ENCODE data around the gene ATP6V1G3.

ATP6V1G3 gene

GRCh38 chr1:198492872-198493271 lies 47.6 kb downstream of the ATP6V1G3 start:
- ATAC-seq = peak; percentile 72
- TF ChIP-seq ZNF565 (CRISPR knock-in tag; conservative IDR thresholded peaks at IDR 0.05; ENCODE audit: low read depth) (no peak), OSR1 (CRISPR knock-in tag; IDR thresholded peaks at IDR 0.05) (0 out of 2 replicates have a peak, but pooled peaks have one; percentile 44), CREB5 (CRISPR knock-in tag; IDR thresholded peaks at IDR 0.05; ENCODE audit: low read depth) (no peak), TOX (CRISPR knock-in tag; IDR thresholded peaks at IDR 0.05; ENCODE audit: borderline replicate concordance) (peak; percentile 99), SNAI2 (CRISPR knock-in tag; IDR thresholded peaks at IDR 0.05) (no peak), TCF4 (CRISPR knock-in tag; IDR thresholded peaks at IDR 0.05; ENCODE audit: borderline replicate concordance) (no peak), ESRRG (CRISPR knock-in tag; IDR thresholded peaks at IDR 0.05) (no peak), ZNF70 (CRISPR knock-in tag; IDR thresholded peaks at IDR 0.05) (no peak), ZC3H10 (CRISPR knock-in tag; IDR thresholded peaks at IDR 0.05) (peak; percentile 86; the same call in 1 of the 2 replicates), ZFP3 (CRISPR knock-in tag; IDR thresholded peaks at IDR 0.05) (no peak), RARB (CRISPR knock-in tag; IDR thresholded peaks at IDR 0.05) (peak; percentile 82; the same call in 1 of the 2 replicates), ZNF8 (CRISPR knock-in tag; IDR thresholded peaks at IDR 0.05) (no peak), ISL1 (CRISPR knock-in tag; IDR thresholded peaks at IDR 0.05) (no peak), POU6F1 (CRISPR knock-in tag; IDR thresholded peaks at IDR 0.05; ENCODE audit: borderline replicate concordance, low read depth) (peak; percentile 91; the same call in 1 of the 2 replicates), ARNTL (CRISPR knock-in tag; IDR thresholded peaks at IDR 0.05; ENCODE audit: borderline replicate concordance, low read depth) (no peak)

GRCh38 chr1:198491596-198491995 lies 48.9 kb downstream of the ATP6V1G3 start:
- TF ChIP-seq ZFP30 (CRISPR knock-in tag; IDR thresholded peaks at IDR 0.05) (no peak), CREB5 (CRISPR knock-in tag; IDR thresholded peaks at IDR 0.05; ENCODE audit: low read depth) (no peak), ZNF70 (CRISPR knock-in tag; IDR thresholded peaks at IDR 0.05) (no peak), CSDC2 (CRISPR knock-in tag; IDR thresholded peaks at IDR 0.05) (no peak), POU6F1 (CRISPR knock-in tag; IDR thresholded peaks at IDR 0.05; ENCODE audit: borderline replicate concordance, low read depth) (no peak), TSHZ2 (CRISPR knock-in tag; IDR thresholded peaks at IDR 0.05) (no peak), RARB (CRISPR knock-in tag; IDR thresholded peaks at IDR 0.05) (no peak), OSR1 (CRISPR knock-in tag; IDR thresholded peaks at IDR 0.05) (no peak), ZC3H10 (CRISPR knock-in tag; IDR thresholded peaks at IDR 0.05) (no peak), TOX (CRISPR knock-in tag; IDR thresholded peaks at IDR 0.05; ENCODE audit: borderline replicate concordance) (no peak), ESRRG (CRISPR knock-in tag; IDR thresholded peaks at IDR 0.05) (no peak)
- no peak for ATAC-seq

GRCh38 chr1:198491028-198491427 lies 49.5 kb downstream of the ATP6V1G3 start:
- no peak for ATAC-seq
- TF ChIP-seq PPARA (CRISPR knock-in tag; IDR thresholded peaks at IDR 0.05; ENCODE audit: borderline replicate concordance) (no peak), PATZ1 (CRISPR knock-in tag; IDR thresholded peaks at IDR 0.05; ENCODE audit: borderline replicate concordance) (no peak), RARB (CRISPR knock-in tag; IDR thresholded peaks at IDR 0.05) (no peak), ZNF70 (CRISPR knock-in tag; IDR thresholded peaks at IDR 0.05) (no peak), CREB5 (CRISPR knock-in tag; IDR thresholded peaks at IDR 0.05; ENCODE audit: low read depth) (no peak), ESRRG (CRISPR knock-in tag; IDR thresholded peaks at IDR 0.05) (no peak), ISL1 (CRISPR knock-in tag; IDR thresholded peaks at IDR 0.05) (no peak), TSHZ2 (CRISPR knock-in tag; IDR thresholded peaks at IDR 0.05) (no peak), ZC3H10 (CRISPR knock-in tag; IDR thresholded peaks at IDR 0.05) (no peak), ZFP30 (CRISPR knock-in tag; IDR thresholded peaks at IDR 0.05) (no peak), SNAI2 (CRISPR knock-in tag; IDR thresholded peaks at IDR 0.05) (no peak)
